Cardiac muscle cell (in vitro differentiated cells and primary cell): ENCODE measurements around the gene SYNPO. TPM values are rescaled to one million over a fixed set of nuclear protein-coding genes. Genes with fewer than 3 reads are reported as not detected.

ENCODE experiments used
- DNase-seq, 2 donors: peaks; one replicate each; pipeline versions ENCODE4 v3.0.0 to v3.0.0-alpha.2; 2010 to 2017; ENCODE audit warnings: low read depth in 1 of 2, low spot score in 1 of 2
- H3K27ac ChIP-seq: fragments of 200-600 bp; sonication (generic); 2 replicates; pipeline ENCODE4 v1.5.1; 2016
- H3K27me3 ChIP-seq: fragments of 200-600 bp; sonication (generic); 2 replicates; pipeline ENCODE4 v1.6.0; 2016; ENCODE audit warnings: control low read depth
- H3K36me3 ChIP-seq: fragments of 200-600 bp; sonication (generic); 2 replicates; pipeline ENCODE4 v1.5.1; 2016; ENCODE audit warnings: control low read depth
- H3K4me1 ChIP-seq: fragments of 200-600 bp; sonication (generic); 2 replicates; pipeline ENCODE4 v1.8.1; 2017; ENCODE audit warnings: low read depth, mild to moderate bottlenecking, mixed run types
- H3K4me3 ChIP-seq: fragments of 200-600 bp; sonication (generic); 2 replicates; pipeline ENCODE4 v1.5.1; 2016; ENCODE audit warnings: mild to moderate bottlenecking
- H3K9me3 ChIP-seq: fragments of 200-600 bp; sonication (generic); 2 replicates; pipeline ENCODE4 v1.5.1; 2017; ENCODE audit warnings: low read depth, mild to moderate bottlenecking, control low read depth
- CTCF ChIP-seq: IDR thresholded peaks from 2 replicates; pipeline ENCODE4 v1.5.1; 2012; ENCODE audit warnings: low read depth, mild to moderate bottlenecking, low read length
- polyA plus RNA-seq: library from polyadenylated mRNA; unstranded; fragments of >200 nt; fragmentation: Nextera tagmentation; extraction: Ambion mirVana; gene quantifications from 2 replicates; pipeline ENCODE4 v1.2.1, GENCODE V29; 2016
- total RNA-seq: library from RNA; depleted of rRNA; stranded (reverse); fragments of >200 nt; gene quantifications from 2 replicates; pipeline ENCODE4 v1.2.3, GENCODE V29; 2016

SYNPO gene
- total and polyA plus RNA-seq, 2 experiments from 2014 or later = 1.1 to 2.7 TPM

GRCh38 chr5:150613991-150614660, 26.3 kb upstream of the SYNPO start:
- peak; percentile 35 for TF ChIP-seq CTCF
- no peaks in the 10 kb centered on the region for H3K27me3 ChIP-seq
- no peak overlapping the region for H3K4me3 ChIP-seq
- no peaks in the 10 kb centered on the region for H3K9me3 ChIP-seq
- H3K36me3 ChIP-seq = no peaks in the 10 kb centered on the region
- H3K27ac ChIP-seq = no peak overlapping the region
- DNase-seq = no peak
- H3K4me1 ChIP-seq = peaks cover 34% of the 10 kb centered on the region

- DNase-seq = no peak
- Histone ChIP-seq H3K4me1 (peaks cover 33% of the 10 kb centered on the region), H3K9me3 (no peaks in the 10 kb centered on the region), H3K27me3 (no peaks in the 10 kb centered on the region), H3K36me3 (no peaks in the 10 kb centered on the region), H3K4me3 (no peak overlapping the region), H3K27ac (no peak overlapping the region)
- TF ChIP-seq CTCF = no peak
These were observed 25.8 kb upstream of the SYNPO start for GRCh38 chr5:150614661-150615060.

- peaks cover 28% of the 10 kb centered on the region for H3K4me1 ChIP-seq
- DNase-seq = peak in 1 of 2 donors; percentile 92
- H3K4me3 ChIP-seq = no peak overlapping the region
- no peak for TF ChIP-seq CTCF
- H3K9me3 ChIP-seq = no peaks in the 10 kb centered on the region
- H3K27ac ChIP-seq = no peak overlapping the region
- no peaks in the 10 kb centered on the region for H3K36me3 ChIP-seq
- no peaks in the 10 kb centered on the region for H3K27me3 ChIP-seq
These were observed 25.2 kb upstream of the SYNPO start for GRCh38 chr5:150615141-150615699.

- H3K9me3 ChIP-seq = no peaks in the 10 kb centered on the region
These were observed 24.4 kb upstream of the SYNPO start for GRCh38 chr5:150616024-150616470.

GRCh38 chr5:150616506-150616905, 24.0 kb upstream of the SYNPO start:
- peaks cover 17% of the 10 kb centered on the region for H3K4me1 ChIP-seq
- no peak for TF ChIP-seq CTCF

More at GRCh38 chr5:150616024-150616470, 24.4 kb upstream of the SYNPO start:
- Histone ChIP-seq H3K4me1 (peaks cover 21% of the 10 kb centered on the region), H3K36me3 (no peaks in the 10 kb centered on the region), H3K27ac (no peak overlapping the region), H3K27me3 (no peaks in the 10 kb centered on the region), H3K4me3 (no peak overlapping the region)
- DNase-seq = peak in 1 of 2 donors; percentile 74
- TF ChIP-seq CTCF = no peak

More at GRCh38 chr5:150616506-150616905, 24.0 kb upstream of the SYNPO start:
- no peak for DNase-seq
- Histone ChIP-seq H3K9me3 (no peaks in the 10 kb centered on the region), H3K27ac (no peak overlapping the region), H3K4me3 (no peak overlapping the region), H3K27me3 (no peaks in the 10 kb centered on the region), H3K36me3 (no peaks in the 10 kb centered on the region)
